SU-DHL-6 (cell line): Measurements from ENCODE around the gene GPR35.

Source experiments
- H2AFZ ChIP-seq: fragments of 200-600 bp; sonication (generic); 2 replicates; pipeline ENCODE4 v1.6.1; 2014; ENCODE audit warnings: low read depth, mild to moderate bottlenecking, moderate library complexity, mixed read lengths, antibody characterized with exemption, low read length; ENCODE audit not compliant: severe bottlenecking
- H3F3A ChIP-seq: fragments of 200-600 bp; shearing (Covaris generic); 2 replicates; pipeline ENCODE4 v1.6.0; 2016; ENCODE audit warnings: antibody characterized with exemption, mild to moderate bottlenecking; ENCODE audit not compliant: insufficient read depth
- H3K27ac ChIP-seq: fragments of 200-600 bp; sonication (generic); 2 replicates; pipeline ENCODE4 v1.5.1; 2016; ENCODE audit warnings: low read depth, mild to moderate bottlenecking, low read length, moderate library complexity, mixed read lengths
- H3K27me3 ChIP-seq: fragments of 200-600 bp; sonication (generic), shearing (Covaris generic); 2 replicates; pipeline ENCODE4 v1.6.0; 2014; ENCODE audit warnings: mild to moderate bottlenecking, low read length
- H3K36me3 ChIP-seq: fragments of 200-600 bp; sonication (generic); 2 replicates; pipeline ENCODE4 v1.6.1; 2014; ENCODE audit warnings: mild to moderate bottlenecking, low read length, mixed read lengths
- H3K4me2 ChIP-seq: fragments of 300-600, 200-600 bp; shearing (Covaris generic), sonication (generic); 2 replicates; pipeline ENCODE4 v1.6.0; 2014; ENCODE audit warnings: low read length, low read depth, mild to moderate bottlenecking; ENCODE audit not compliant: poor library complexity, severe bottlenecking
- H3K4me3 ChIP-seq: fragments of 200-600 bp; sonication (generic); 2 replicates; pipeline ENCODE4 v1.5.1; 2014; ENCODE audit warnings: antibody characterized with exemption, low read length, mild to moderate bottlenecking, mixed read lengths; ENCODE audit not compliant: insufficient read depth, poor library complexity, severe bottlenecking
- H3K79me2 ChIP-seq: fragments of 200-600 bp; sonication (generic); 2 replicates; pipeline ENCODE4 v1.6.1; 2014; ENCODE audit warnings: mild to moderate bottlenecking, low read length, moderate library complexity; ENCODE audit not compliant: insufficient read depth
- H3K9ac ChIP-seq: fragments of 200-600 bp; sonication (generic); 2 replicates; pipeline ENCODE4 v1.7.0; 2014; ENCODE audit warnings: mild to moderate bottlenecking, low read length
- H3K9me2 ChIP-seq: fragments of 200-600 bp; sonication (generic); replicated peaks from 2 replicates; pipeline ENCODE4 v1.6.1; 2014; ENCODE audit warnings: low read length; ENCODE audit not compliant: insufficient read depth
- H3K9me3 ChIP-seq: fragments of 200-600 bp; sonication (generic); 2 replicates; pipeline ENCODE4 v1.6.1; 2014; ENCODE audit warnings: low read length, mixed read lengths; ENCODE audit not compliant: insufficient read depth
- H4K20me1 ChIP-seq: fragments of 200-600 bp; sonication (generic); 2 replicates; pipeline ENCODE4 v1.6.1; 2014; ENCODE audit warnings: low read depth, mild to moderate bottlenecking, antibody characterized with exemption, low read length, moderate library complexity, mixed read lengths
- EZH2phosphoT487 ChIP-seq: fragments of 200-600 bp; sonication (generic), shearing (Covaris generic); conservative IDR thresholded peaks from 2 replicates; pipeline ENCODE4 v1.6.1; 2018; ENCODE audit warnings: mild to moderate bottlenecking, antibody characterized with exemption, low read length, moderate library complexity, mixed read lengths
- TF ChIP-seq, protein P1 (sequence below): fragments of 200-600 bp; sonication (generic); IDR thresholded peaks from one replicate; pipeline ENCODE4 v1.5.1; 2017; ENCODE audit warnings: antibody characterized with exemption, mild to moderate bottlenecking, low read length, moderate library complexity; ENCODE audit not compliant: insufficient read depth, poor library complexity, severe bottlenecking

The GPR35 gene

DNA sequence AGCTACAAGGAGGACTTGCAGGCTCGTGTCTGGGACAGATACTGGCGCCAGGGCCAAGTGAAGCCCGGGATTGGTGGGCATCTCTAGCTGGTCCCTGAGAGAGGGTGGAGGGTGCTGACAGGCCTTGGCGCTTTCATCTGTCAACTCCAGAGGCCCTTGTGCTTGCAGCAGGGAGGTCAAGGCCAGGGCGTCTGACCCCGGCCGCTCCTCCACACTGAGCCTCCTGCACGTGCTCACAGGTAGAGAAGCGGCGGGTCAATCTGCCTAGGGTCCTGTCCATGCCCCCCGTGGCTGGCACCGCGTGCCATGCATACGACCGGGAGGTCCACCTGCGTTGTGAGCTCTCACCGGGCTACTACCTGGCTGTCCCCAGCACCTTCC, 29.2 kb upstream of the GPR35 start:
- no peak overlapping the region for H3K27ac ChIP-seq
- no peak overlapping the region for H3K4me3 ChIP-seq
- H2AFZ ChIP-seq: no peak overlapping the region
- no peak overlapping the region for H3K9ac ChIP-seq
- H3K36me3 ChIP-seq: no peaks in the 10 kb centered on the region
- H3K27me3 ChIP-seq: no peaks in the 10 kb centered on the region
- no peaks in the 10 kb centered on the region; the same call in 1 of the 2 replicates for H4K20me1 ChIP-seq
- H3K79me2 ChIP-seq: peaks cover 8% of the 10 kb centered on the region; the same call in 1 of the 2 replicates
- H3K9me3 ChIP-seq: no peaks in the 10 kb centered on the region
- TF ChIP-seq, protein P1, sequence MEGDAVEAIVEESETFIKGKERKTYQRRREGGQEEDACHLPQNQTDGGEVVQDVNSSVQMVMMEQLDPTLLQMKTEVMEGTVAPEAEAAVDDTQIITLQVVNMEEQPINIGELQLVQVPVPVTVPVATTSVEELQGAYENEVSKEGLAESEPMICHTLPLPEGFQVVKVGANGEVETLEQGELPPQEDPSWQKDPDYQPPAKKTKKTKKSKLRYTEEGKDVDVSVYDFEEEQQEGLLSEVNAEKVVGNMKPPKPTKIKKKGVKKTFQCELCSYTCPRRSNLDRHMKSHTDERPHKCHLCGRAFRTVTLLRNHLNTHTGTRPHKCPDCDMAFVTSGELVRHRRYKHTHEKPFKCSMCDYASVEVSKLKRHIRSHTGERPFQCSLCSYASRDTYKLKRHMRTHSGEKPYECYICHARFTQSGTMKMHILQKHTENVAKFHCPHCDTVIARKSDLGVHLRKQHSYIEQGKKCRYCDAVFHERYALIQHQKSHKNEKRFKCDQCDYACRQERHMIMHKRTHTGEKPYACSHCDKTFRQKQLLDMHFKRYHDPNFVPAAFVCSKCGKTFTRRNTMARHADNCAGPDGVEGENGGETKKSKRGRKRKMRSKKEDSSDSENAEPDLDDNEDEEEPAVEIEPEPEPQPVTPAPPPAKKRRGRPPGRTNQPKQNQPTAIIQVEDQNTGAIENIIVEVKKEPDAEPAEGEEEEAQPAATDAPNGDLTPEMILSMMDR: no peak
- no peak for TF ChIP-seq EZH2phosphoT487
- H3K4me2 ChIP-seq: no peak overlapping the region
- no peaks in the 10 kb centered on the region for H3K9me2 ChIP-seq
- no peaks in the 10 kb centered on the region for H3F3A ChIP-seq

DNA sequence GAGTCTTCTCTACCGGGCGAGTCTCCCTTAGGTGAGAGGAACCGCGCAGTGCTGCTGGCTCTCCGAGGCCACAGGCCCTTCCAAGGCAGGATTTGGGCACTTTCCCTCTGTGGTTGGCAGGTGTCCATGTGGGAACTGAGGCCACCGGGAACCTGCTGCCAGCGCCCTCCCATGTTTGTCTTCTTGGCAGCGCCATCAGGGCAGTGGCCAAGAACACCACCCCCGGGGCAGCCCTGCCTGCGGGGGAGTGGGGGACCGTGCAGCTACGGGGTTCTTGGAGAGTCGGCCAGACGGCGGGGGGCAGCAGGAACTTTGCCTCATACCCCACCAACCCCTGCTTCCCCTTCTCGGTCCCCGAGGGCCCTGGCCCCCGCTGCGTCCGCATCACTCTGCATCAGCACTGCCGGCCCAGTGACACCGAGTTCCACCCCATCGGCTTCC, 28.8 kb upstream of the GPR35 start:
- Histone ChIP-seq H3K79me2 (0 out of 2 replicates have a peak, but pooled peaks cover 5% of the 10 kb centered on the region), H3K9ac (no peak overlapping the region), H3F3A (no peaks in the 10 kb centered on the region), H3K27me3 (no peaks in the 10 kb centered on the region), H2AFZ (no peak overlapping the region), H3K9me2 (no peaks in the 10 kb centered on the region), H3K4me2 (no peak overlapping the region), H3K4me3 (no peak overlapping the region), H4K20me1 (no peaks in the 10 kb centered on the region; the same call in 1 of the 2 replicates), H3K27ac (no peak overlapping the region), H3K9me3 (no peaks in the 10 kb centered on the region), H3K36me3 (no peaks in the 10 kb centered on the region)
- TF ChIP-seq, protein P1: no peak
- TF ChIP-seq EZH2phosphoT487: no peak

DNA sequence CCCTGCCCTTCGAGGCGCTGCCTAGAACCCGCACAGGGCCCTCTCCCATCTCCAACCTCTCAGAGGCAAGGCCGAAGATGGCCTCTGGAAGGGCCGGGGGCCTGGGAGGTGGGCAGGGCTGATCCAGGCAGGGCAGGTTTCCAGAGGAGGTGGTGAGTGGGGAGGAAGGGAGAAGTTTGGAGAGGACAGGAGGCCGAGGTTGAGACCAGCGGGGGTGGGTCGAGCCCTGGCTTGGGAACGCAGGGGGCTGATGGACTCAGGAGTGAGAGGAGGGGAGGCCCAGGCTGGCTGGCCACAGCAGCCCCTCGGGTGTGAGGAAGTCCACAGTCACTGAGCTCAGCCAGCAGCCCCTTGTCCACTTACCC, 28.2 kb upstream of the GPR35 start:
- H3F3A ChIP-seq: no peaks in the 10 kb centered on the region
- H4K20me1 ChIP-seq: no peaks in the 10 kb centered on the region
- H3K9me3 ChIP-seq: no peaks in the 10 kb centered on the region
- no peak overlapping the region for H3K4me3 ChIP-seq
- no peaks in the 10 kb centered on the region for H3K27me3 ChIP-seq
- no peaks in the 10 kb centered on the region for H3K9me2 ChIP-seq
- no peak overlapping the region for H3K27ac ChIP-seq
- H3K79me2 ChIP-seq: 0 out of 2 replicates have a peak, but pooled peaks cover 5% of the 10 kb centered on the region
- no peak overlapping the region for H3K9ac ChIP-seq
- TF ChIP-seq, protein P1: no peak
- TF ChIP-seq EZH2phosphoT487: no peak
- H2AFZ ChIP-seq: no peak overlapping the region
- H3K4me2 ChIP-seq: no peak overlapping the region
- H3K36me3 ChIP-seq: no peaks in the 10 kb centered on the region
